ENCODE measurements around the gene HAS3. TPM values are rescaled to one million over a fixed set of nuclear protein-coding genes. Genes with fewer than 3 reads are reported as not detected.

Gene HAS3
- total RNA-seq, 1 donor from 2014 or later: not detected

GRCh38 chr16:69107316-69107962, 2.0 kb downstream of the HAS3 start:
- DNase-seq (ENCODE audit: low spot score in 2 of 2): no peak
- intact Hi-C loops (cut with DNase I): no loop called here
- Histone ChIP-seq H3K36me3 (peaks cover 0 to 18% of the 10 kb centered on the region in 2 donors), H3K27ac (no peak overlapping the region), H3K4me1 (peaks cover 16 to 20% of the 10 kb centered on the region in 2 donors), H3K27me3 (no peaks in the 10 kb centered on the region), H3K4me3 (peak overlapping the region; percentile 57 to 76), H3K9me3 (no peaks in the 10 kb centered on the region)
- TF ChIP-seq CTCF (IDR thresholded peaks at IDR 0.05): no peak

DNA sequence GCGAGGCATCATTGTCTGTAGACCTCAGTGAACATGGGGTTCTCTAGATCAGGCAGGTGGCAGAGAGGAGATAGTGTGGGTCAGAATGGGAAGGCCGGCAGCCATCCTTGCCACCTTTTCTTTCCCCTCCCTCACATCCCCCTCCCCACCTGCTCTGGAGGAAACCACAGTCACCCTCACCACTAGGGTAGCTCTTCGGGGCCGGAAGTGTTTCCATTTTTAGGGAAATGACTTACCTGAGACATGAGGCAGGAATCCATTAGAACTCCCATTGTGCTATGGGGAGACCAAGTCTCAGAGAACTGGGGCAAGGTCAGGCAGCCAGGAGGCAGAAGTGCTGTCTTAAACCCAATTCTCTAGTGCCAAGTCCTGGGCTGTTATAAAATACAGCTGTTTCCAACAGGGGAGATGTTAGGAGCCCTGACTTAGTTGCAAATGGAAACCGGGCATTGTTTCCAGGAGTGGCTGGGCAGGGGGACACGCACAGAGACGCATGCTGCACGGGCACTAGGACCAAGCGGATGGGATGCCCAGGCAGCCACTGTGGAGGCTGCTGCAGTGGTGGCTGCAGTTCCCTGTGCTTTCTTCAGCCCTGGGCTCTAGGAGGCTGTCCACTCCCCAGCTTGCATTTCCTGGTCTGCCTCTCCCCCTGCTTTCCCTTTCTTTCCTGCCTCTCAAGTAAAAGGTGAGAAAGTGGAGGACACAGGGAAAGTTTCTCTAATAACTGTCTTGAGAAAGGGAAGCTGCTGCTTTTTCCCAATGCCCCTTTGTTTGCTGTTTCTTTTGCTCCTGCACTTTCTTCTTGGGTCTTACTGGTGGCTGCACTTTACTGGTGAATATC, 2.8 kb downstream of the HAS3 start:
- no peak for DNase-seq (ENCODE audit: low spot score in 2 of 2)
- no peaks in the 10 kb centered on the region for H3K9me3 ChIP-seq
- no peak for TF ChIP-seq CTCF (IDR thresholded peaks at IDR 0.05)
- peak overlapping the region in 1 of 2 donors; percentile 76 for H3K4me3 ChIP-seq
- peaks cover 0 to 18% of the 10 kb centered on the region in 2 donors for H3K36me3 ChIP-seq
- H3K27me3 ChIP-seq: no peaks in the 10 kb centered on the region
- H3K4me1 ChIP-seq: peaks cover 16 to 20% of the 10 kb centered on the region in 2 donors
- no peak overlapping the region for H3K27ac ChIP-seq
- intact Hi-C loops (cut with DNase I): no loop called here

DNA sequence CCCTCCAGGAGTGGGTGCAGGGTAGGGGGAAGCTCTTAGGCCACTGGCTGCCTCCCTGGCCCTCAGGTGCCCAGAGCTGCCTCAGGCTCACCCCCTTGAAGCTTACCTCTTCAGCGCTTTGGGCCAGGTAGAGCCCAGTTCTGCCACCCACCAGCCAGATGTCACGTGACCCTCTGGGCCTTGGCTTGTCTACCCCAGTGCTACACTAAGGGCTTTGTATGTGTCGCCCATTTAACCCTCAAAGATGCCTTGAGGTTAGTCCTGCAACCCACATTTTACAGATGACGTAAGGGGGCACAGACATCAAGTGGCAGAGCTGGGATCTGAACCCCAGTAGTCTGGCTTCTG, 3.4 kb downstream of the HAS3 start:
- Histone ChIP-seq H3K27ac (no peak overlapping the region), H3K36me3 (peaks cover 0 to 18% of the 10 kb centered on the region in 2 donors), H3K4me3 (no peak overlapping the region), H3K4me1 (peaks cover 16 to 20% of the 10 kb centered on the region in 2 donors), H3K9me3 (no peaks in the 10 kb centered on the region), H3K27me3 (no peaks in the 10 kb centered on the region)
- DNase-seq (ENCODE audit: low spot score in 2 of 2): no peak
- intact Hi-C loops (cut with DNase I): no loop called here
- TF ChIP-seq CTCF (IDR thresholded peaks at IDR 0.05): no peak

DNA sequence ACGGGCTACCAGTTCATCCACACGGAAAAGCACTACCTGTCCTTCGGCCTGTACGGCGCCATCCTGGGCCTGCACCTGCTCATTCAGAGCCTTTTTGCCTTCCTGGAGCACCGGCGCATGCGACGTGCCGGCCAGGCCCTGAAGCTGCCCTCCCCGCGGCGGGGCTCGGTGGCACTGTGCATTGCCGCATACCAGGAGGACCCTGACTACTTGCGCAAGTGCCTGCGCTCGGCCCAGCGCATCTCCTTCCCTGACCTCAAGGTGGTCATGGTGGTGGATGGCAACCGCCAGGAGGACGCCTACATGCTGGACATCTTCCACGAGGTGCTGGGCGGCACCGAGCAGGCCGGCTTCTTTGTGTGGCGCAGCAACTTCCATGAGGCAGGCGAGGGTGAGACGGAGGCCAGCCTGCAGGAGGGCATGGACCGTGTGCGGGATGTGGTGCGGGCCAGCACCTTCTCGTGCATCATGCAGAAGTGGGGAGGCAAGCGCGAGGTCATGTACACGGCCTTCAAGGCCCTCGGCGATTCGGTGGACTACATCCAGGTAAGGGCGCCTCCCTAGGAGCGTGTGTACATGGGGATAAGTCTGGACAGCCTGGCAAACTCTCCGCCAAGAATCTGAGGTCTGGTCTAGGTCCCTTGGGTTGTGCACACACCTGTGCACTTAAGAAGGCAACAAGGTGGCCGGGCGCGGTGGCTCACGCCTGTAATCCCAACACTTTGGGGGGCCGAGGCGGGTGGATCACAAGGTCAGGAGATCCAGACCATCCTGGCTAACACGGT, 4.2 kb downstream of the HAS3 start:
- Histone ChIP-seq H3K27ac (no peak overlapping the region), H3K4me3 (no peak overlapping the region), H3K4me1 (peaks cover 16 to 20% of the 10 kb centered on the region in 2 donors), H3K9me3 (no peaks in the 10 kb centered on the region), H3K36me3 (peaks cover 7 to 25% of the 10 kb centered on the region in 2 donors), H3K27me3 (no peaks in the 10 kb centered on the region)
- intact Hi-C loops (cut with DNase I): no loop called here
- no peak for TF ChIP-seq CTCF (IDR thresholded peaks at IDR 0.05)
- no peak for DNase-seq (ENCODE audit: low spot score in 2 of 2)

GRCh38 chr16:69110406-69110805, 5.0 kb downstream of the HAS3 start:
- H3K27me3 ChIP-seq: no peaks in the 10 kb centered on the region
- H3K27ac ChIP-seq: no peak overlapping the region
- no peaks in the 10 kb centered on the region for H3K9me3 ChIP-seq
- no peak for DNase-seq (ENCODE audit: low spot score in 2 of 2)
- peaks cover 7 to 32% of the 10 kb centered on the region in 2 donors for H3K36me3 ChIP-seq
- H3K4me3 ChIP-seq: no peak overlapping the region
- intact Hi-C loops (cut with DNase I): no loop called here
- no peak for TF ChIP-seq CTCF (IDR thresholded peaks at IDR 0.05)
- H3K4me1 ChIP-seq: peaks cover 16 to 20% of the 10 kb centered on the region in 2 donors

Measured in ascending aorta (tissue), 2 donors.